Stimulated activated CD4-positive, alpha-beta T cell treated with anti-CD3 and anti-CD28 coated beads, Interleukin-4, amount 100 ng/mL, for 48 hours (primary cell): ENCODE results near the gene TMEM186.
"Not testable (repeated sequence)": the region's sequence is repeated elsewhere in the genome, so short reads cannot be mapped to it uniquely, and the experiment has no call there.

Source experiments
- DNase-seq, 2 donors: peaks; one replicate each; pipeline ENCODE4 v3.0.0-alpha.2; 2020; ENCODE audit warnings: low read depth in 2 of 2

Gene TMEM186

GRCh38 chr16:8774208-8774607, 23.2 kb downstream of the TMEM186 start:
- DNase-seq = no peak

GRCh38 chr16:8773537-8773936, 23.9 kb downstream of the TMEM186 start:
- DNase-seq = no peak

GRCh38 chr16:8768692-8769091, 28.7 kb downstream of the TMEM186 start:
- no peak for DNase-seq

- DNase-seq = no peak
These were observed 29.2 kb downstream of the TMEM186 start for GRCh38 chr16:8768283-8768682.

GRCh38 chr16:8767176-8767575, 30.3 kb downstream of the TMEM186 start:
- no peak for DNase-seq

GRCh38 chr16:8764525-8765250, 32.8 kb downstream of the TMEM186 start:
- no peak for DNase-seq

GRCh38 chr16:8763899-8764298, 33.5 kb downstream of the TMEM186 start:
- DNase-seq = no peak

- DNase-seq = no peak
These were observed 34.4 kb downstream of the TMEM186 start for GRCh38 chr16:8763083-8763482.

GRCh38 chr16:8762254-8762653, 35.2 kb downstream of the TMEM186 start:
- DNase-seq = no peak

- DNase-seq = no peak
These were observed 36.4 kb downstream of the TMEM186 start for GRCh38 chr16:8761078-8761477.

- DNase-seq = no peak
These were observed 37.4 kb downstream of the TMEM186 start for GRCh38 chr16:8760021-8760420.

- DNase-seq = no peak
These were observed 39.4 kb downstream of the TMEM186 start for GRCh38 chr16:8758022-8758421.

- DNase-seq = no peak
These were observed 40.7 kb downstream of the TMEM186 start for GRCh38 chr16:8756755-8757154.

- no peak for DNase-seq
These were observed 43.9 kb downstream of the TMEM186 start for GRCh38 chr16:8753416-8754054.

GRCh38 chr16:8752706-8753105, 44.7 kb downstream of the TMEM186 start:
- no peak for DNase-seq

GRCh38 chr16:8751481-8752311, 45.7 kb downstream of the TMEM186 start:
- DNase-seq = no peak

GRCh38 chr16:8748944-8749343, 48.5 kb downstream of the TMEM186 start:
- not testable (repeated sequence) for DNase-seq
